Hypothalamus (tissue), 51 donors: ENCODE measurements around the gene OBSCN.

ENCODE experiments used
- DNase-seq, 51 donors: peaks; one replicate each; lab custom pipeline; 2025; lab: John Stamatoyannopoulos, UW

The OBSCN gene

DNA sequence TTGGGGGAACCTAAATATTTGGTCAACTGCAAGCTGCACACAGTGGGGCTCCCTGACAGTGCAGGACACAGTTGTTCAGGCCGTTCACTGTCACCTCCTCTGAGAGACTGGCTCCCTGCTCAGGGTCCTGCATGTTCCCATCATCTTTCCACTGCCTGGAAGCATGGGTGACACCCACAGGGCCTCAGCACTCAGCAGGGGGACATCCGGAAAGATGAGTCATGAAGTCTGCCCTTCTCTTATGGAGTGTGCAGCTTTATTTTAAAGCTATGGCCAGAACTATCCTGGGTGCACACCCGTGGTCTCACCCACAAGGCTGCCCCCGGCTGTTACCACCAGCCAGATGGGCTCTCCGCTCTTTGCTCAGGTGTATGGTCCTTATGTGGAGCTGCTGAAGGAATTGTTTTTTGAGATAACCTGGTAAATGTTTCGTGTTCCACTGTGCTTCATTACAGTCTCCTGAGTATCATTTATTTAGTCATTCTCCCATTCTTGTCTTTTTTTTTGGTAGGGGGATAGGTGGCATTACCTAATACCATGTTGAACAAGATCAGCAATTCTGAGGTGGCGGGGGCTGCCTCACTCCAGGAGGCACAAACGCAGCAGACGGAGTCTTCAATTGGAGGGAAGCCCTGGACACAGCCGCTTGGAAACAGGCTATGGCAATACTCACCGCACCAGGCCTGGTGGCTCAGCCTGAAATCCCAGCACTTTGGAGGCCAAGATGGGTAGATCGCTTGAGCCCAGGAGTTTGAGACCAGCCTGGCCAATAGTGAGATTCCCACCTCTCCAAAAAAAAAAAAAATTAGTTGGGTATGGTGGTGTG is 184.5 kb downstream of the OBSCN start:
- DNase-seq = no peak

DNA sequence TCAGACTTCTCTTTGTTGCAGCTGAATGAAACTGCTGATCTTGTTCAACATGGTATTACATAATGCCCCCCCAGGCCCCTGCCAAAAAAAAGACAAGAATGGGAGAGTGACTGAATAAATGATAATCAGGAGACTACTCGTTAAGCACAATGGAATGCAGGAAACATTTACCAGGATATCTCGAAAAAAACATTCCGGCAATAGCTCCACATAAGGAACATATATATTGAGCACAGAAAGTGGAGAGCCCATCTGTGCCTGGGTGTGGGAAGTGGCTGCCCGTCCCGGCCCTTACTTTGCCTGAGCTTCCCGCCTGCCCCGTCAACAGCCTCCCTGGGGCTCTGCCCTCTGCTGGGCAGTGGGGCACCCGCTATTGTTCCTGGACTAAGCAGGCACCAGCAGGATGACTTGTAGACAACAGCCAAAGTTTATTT is 185.4 kb downstream of the OBSCN start:
- DNase-seq = peak in 4 of 51 donors; percentile 12 to 35 (median 22)

DNA sequence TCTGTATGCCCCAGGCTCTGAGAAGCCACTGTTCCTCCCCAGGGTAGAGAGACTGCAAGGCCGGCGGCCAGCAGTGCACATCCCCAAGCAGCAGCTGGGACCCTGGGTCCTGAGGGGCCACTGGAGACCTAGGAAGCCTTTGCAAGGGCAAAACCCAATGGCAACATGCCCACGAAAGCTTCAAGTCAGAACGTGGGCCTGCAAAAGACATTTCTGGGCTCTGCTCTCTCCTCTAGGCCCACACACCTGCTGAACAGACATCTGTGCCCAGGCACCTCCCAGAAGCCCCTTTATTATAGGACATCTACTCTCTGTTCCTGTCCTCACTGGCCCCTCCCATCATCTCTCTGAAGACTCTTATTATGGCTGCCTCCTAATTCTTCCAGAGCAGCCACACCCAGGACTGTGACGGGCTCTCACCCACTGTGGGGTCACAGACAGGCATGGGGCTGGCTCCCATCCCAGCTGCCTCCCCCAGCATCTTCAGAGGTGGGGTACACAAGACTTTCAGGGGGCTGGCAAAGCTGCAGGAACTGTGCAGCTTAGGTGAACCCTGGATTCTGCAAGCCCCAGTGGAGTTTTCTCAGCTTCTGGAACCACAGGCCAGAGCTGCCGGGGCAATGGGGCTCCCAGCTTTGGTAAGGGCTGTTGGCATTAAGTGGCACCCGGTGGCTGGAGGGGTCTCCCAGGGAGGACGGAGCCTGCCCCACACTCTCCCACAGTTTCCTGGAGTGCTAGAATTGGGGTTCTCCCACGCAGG is 186.1 kb downstream of the OBSCN start:
- no peak for DNase-seq

DNA sequence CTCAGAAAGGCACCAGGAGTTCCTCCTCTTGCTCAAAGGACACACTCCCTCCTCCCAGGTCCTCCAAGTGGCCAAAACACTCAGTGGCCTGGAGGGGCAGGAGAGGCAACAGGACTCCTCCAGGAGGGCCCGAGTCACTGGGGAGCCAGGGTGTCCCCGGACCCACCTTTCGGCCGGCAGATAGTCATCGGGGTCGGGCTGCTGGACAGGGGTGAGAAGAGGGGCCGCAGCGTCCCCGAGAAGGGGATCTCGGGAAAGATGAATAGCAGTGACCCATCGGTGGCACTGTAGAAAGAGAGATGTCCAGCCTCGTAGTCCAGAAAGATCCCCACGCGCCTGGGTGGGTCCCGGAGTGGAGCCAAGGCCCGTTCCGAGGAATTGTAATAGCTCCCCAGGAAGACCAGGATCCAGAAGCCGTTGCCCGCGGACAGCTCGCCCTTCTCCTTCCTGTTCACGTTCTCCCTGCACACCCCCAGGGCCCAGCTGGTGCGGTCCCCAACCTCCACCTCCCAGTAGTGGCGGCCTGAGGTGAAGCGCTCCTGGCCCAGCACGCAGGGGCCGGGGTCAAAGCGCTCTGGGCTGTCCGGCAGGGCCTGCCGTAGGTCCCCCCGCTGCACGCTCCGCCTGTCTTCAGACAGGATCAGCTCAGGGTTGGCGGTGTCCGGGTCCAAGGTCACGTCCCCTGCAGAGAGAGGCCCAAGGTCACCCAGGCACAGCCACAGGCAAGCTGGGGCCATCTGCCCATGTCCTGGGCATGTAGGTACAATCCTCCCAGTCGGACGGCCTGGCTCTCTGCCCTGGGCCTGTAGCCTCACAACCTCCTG is 186.9 kb downstream of the OBSCN start:
- no peak for DNase-seq

DNA sequence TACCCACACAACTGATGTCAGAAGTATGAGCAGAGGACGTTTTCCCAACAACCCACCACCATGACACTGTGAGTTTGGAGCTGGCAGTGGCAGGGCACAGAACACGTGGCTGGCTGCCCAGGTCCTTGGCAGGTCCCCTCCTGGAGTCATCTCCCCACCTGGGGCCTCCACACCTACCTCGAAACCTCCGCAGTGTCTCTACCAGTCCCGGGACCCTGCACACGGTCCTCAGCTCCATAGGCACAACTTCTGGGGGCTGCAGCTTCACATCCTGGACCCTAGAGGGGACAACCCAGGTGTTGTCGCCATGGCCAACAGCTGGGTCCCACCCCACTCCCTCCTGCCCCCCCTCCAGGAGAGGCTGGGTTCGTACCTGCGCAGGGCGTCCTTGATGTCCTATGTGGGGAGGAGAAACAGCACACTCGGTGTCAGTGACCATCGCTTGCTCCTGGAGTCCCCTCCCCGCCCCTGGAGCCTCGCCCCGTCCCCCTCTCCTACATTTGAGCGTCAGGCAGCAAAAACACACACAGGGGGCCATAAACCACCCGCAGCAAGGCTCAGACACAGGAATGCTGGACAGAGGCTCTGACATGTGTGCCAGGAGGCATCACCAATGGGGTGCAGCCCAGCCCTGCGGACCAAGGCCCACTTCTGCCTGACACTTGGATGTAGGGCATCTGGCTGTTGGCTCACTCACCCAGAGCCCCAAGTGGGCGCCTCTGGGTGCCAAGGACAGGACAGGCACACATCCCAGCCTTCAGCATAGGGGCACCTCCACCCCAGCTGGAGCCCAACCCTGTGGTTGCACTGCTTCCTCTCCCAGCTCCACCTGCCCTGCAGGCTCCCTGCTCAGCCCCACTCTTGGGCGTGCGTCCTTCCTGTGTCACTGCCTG is 189.2 kb downstream of the OBSCN start:
- no peak for DNase-seq

DNA sequence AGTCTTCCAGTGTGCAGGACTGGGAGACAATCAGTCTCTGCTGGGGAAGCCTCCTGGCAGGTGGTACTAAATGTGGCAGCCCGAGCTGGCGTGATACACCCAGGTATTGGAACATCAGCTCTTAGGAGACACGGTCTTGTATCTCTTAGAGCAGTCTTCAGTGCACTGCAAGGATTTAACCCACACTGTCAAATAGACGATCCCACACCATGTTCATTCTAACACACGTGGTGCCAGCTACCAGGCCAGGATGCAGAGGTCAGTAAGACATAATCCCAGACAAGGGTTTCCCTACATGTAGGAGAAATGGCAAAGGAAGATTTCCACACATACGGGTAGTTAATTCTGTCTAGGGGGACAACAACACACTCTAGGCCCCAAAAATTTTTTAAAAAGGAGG is 190.1 kb downstream of the OBSCN start:
- no peak for DNase-seq

DNA sequence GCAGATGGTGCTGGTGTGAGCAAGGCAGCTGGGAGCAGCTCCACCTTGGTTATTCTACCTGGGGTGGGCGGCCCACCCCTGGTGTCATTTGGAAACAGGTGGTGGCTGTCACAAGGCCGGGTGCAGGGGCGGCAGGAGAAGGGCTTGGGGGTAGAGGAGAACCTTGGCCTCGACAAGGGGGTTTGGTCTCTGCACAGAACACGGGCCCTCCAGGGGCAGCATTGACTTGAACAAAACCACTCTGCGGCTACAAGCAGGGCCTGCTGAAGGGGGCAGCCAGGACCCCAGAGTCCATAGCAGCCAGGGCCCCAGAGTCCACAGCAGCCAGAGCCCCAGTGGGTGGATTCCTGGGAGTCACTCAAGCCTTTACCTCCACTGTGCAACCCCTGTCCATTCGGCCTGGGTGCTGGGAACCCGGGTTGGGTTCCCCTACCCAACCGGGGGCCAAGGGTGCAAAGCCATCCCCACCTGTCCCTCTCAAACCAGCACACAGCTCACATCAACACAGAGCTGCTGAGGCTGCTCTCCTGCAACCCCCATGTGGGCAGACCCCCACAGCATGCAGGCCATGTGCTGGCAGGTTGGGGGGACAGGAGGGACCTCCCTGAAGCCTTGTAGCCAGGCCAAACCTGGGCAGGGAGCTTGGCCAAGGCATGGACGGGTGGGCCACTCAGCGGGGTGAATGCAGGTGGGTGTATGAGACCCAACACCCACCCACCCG is 191.1 kb downstream of the OBSCN start:
- no peak for DNase-seq

DNA sequence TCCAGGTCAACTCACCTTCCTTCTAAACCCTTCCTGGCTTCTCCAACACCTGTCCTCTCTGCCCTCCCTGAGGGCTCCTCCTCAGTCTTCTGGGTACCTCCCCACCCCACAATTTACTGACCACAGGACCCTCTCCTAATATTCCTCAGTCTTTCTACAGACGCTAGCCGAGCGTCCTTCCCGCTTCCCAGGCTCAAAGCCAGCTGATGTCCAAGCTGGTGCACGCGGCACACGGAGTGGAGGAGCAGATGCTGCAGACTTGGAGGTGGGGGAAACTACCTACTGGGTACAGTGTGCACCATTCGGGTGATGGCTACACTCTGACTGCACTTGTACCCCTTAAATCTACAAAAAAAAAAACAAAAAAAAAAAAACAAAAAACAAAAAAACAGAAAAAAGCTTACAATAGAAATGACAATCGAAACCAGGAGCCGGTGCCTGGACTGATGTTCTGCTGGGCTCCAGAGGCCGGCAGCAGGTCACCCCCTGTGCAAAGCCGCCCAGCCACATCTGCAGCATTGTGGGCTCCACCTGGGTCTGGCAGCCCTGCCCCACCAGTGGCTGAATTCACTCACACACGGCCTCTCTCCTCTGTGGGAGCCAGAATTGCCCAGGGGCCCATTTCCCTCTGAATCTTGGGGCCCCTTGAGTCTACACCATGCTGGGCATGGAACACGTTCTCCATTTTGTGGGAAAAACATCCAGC is 191.8 kb downstream of the OBSCN start:
- DNase-seq = no peak

DNA sequence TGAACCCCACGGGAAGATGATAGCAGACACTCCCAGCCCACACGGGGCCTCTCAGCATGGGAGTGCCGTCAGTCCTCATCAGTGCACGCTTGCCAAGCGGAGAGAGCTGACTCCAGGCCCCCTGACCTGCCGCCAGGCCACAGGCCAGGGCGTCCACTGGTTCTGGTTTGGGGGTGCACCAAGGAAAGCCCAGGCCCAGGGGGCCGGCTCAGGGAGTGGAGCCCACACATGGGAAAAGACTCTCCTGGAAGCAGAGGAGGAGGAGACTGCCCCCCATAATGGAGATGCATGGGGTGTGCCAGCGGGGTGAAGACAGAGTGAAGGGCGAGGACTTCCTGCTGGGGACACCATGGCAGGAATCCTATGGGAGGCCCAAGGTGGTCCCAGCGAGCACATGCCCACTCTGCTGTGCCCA is 192.4 kb downstream of the OBSCN start:
- DNase-seq = no peak

DNA sequence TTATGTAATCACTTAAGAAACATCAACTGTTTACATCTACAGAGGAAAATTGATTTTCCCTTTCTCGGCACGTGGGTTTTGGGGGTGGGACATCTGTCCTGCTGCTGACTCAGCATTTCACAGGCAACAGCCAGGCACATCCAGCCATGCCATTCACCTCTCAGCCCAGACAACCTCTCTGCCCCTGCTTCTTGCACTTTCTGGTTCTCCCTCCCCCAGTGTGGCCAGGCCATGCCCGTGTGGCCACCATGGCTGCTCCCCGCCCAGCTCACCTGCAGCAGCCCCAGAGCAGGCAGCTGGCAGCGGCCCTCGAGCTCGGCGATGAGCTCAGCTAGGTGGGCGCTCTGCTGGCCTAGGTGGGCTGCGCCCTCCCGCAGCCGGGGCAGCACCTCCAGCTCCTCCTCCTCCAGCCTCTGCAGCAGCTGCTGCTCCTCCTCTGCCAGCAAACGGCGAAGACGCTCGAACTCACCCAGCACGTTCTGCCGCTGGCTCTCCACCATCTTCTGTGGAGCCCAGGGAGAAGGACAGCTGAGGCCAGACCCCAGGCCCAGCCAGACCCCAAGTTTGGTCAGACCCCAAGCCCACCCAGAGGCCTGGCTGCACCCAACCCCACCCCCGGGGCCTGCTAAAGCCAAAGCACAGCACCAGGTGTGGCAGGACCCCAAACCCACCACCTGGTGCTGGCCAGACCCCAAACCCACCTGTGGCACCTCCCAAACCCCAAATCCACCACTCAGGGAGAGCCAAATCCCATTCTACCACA is 193.0 kb downstream of the OBSCN start:
- no peak for DNase-seq

DNA sequence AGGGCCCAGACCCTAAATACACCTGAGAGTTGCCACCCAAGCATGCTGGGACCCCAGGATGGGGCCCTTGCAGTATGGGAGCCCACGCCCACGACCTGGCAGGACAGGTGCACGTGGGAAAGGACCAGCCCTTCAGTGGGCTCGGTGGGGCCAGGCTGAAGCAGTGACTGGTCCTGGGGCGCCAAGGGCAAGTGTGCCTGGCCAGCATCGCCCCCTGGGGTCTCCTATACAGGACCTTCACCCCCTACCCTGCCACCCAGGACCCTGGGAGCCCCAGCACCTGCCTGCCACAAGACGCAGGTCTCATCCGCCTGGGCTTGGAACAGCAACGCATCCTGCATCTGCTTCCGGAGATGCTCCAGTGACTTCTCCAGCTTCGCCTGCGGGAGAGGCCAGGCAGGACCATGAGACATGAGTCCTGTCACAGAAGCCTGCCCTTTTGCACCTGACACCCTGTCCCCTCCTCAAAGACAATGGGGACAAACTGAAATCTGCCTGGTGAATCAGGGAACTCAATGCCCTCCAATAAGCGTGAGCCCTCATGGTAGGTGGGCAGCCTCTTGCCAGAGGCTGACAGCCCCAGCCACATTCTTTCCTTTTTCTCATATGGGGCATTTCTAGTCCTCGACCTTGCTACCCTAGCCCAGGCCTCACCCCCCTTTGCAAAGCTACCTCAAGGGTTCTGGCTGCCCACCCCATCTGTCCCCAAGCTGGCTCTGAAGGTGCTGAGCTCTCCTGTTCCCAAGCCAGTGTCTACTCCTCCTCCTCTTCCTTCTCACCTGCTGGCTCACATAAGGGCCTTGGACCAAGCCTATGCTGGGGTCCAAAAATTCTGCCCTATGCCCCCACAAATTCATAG is 194.2 kb downstream of the OBSCN start:
- DNase-seq = no peak

DNA sequence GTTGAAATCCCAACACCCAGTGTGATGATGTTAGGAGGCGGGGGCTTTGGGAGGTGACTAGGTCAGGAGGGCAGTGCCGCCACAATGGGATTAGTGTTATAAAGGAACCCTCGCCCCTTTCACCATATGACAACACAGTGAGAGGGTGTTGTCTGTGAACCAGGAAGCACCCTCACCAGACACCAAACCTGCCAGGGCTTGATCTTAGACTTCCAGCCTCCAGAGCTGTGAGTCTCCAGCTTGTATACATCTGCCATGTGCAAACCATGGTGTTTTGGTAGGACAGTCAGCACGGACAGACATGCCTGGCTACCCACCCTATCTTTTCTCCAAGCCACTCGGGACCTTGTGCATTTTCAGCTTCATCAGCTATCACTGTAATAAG is 194.8 kb downstream of the OBSCN start:
- DNase-seq = no peak

DNA sequence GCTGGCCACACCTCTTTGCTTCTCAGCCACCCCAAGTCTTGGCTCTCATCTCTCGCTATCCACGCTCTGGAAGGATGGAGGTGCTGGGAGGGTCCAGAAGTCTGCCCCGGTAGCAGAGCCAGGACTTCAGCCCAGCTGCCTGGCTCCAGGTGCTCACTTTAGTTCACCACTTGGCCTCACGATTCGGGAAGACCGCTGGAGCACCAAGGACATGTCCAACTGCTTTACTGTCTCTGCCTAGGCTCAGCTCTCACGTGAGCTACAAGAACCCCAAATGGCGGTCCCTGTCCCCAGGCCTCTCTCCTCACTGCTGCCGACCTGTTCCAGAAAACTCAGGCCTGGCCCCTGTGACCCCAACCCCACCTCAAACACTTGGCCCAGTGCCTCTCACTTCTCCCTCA is 195.4 kb downstream of the OBSCN start:
- no peak for DNase-seq

DNA sequence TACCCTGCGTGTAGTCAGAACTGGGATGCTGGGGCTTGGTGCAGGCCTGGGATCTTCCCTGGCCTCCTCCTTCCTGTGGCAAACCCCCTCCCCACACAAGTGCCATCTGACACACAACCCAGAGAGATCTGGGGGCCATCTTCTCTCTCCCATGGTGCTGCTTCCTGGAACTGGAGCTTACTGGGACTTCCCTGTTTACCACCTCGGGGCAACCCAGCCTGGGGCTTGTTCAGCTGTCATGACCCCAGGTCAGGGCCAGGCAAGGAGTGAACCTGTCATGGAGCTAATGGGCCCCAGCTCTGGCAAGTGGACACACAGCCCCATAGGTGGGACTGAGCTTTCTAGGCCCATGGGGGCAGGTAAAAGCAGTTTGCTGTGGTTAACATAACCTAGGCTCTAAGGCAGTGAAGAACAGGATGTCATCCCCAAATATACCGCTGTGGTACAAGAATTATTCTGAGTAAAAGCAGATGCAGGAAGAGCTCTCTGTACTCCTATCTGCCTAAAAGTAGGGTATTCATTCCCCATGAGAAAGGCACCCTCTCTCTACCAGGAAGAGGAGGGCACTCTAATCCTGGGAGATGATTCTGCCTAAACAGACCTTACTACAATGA is 196.4 kb downstream of the OBSCN start:
- no peak for DNase-seq

DNA sequence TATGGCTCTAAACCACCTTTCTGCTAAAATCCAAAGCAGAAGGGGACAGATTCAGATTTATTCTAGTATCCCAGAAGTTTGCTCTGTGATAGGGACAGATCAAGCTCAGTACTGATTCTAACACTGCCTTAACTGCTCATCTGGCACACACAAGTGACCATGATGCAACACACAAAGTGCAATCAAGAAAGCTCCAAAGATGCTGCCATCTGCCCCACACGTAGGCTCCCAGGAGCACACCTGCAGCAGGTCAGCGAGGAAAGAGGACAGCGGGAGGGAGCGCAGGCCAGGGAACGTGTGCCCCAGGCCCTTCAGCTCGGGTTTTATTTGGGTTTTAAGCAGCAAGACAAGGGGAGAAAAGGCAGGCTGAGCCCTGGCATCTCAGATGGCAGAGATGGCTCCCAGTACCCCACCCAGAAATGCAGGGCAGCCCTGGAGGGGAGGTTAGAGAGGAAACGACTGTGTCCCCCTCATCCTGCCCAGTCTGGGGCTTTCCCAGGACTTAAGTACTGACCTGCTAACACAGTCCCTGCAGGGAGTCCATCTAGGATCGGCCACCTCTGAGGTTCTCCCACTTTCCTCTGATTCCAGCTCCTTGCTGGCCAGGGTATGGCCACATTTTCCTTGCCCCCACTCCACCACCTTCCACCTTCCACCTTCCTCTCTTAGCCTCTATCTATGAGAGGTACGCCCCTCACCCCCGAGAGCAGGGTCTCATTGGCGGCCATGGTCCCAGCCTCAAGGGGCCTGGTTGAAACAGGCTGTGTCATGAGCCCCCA is 197.5 kb downstream of the OBSCN start:
- no peak for DNase-seq

DNA sequence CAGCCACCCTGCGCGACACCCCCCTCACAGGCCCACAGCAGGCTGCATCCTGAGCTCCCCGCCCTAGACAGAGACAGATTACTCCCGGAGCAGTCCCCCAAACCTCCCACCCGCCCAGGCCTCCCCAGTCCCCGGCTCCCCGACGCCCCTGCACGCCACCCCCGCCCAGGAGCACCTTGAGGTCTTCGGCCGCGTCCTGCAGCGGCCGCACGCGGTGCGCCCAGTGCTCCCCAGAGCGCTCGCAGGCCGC is 198.1 kb downstream of the OBSCN start:
- DNase-seq = no peak
